Endothelial cell of umbilical vein (primary cell): ENCODE data around the gene TRAF3IP1. TPM values are rescaled to one million over a fixed set of nuclear protein-coding genes. Genes with fewer than 3 reads are reported as not detected.

Experiments used
- BruUV-seq: library from RNA; stranded (reverse); fragments of 400-500 nt; replicated peaks from 2 replicates; lab custom pipeline; 2021; lab: Mats Ljungman, UMichigan
- CTCF ChIA-PET: fragments of 300-600, 350-600 bp; sonication (Branson Sonifier 250); formaldehyde crosslinking; loops from one replicate; lab custom pipeline; 2021; ENCODE audit warnings: antibody characterized with exemption, inconsistent platforms; lab: Charles Lee
- POLR2A ChIA-PET: fragments of 300-600, 350-600 bp; sonication (Branson Sonifier 250); formaldehyde crosslinking; loops from one replicate; lab custom pipeline; 2021; ENCODE audit warnings: antibody characterized with exemption, inconsistent platforms; lab: Charles Lee
- DNase-seq: peaks from one replicate; pipeline ENCODE4 v3.0.0-alpha.2; 2011; ENCODE audit warnings: low read depth, low spot score
- FAIRE-seq: peaks from 2 replicates; lab custom pipeline; 2011; peaks lifted over from hg19 to GRCh38; lab: Jason Lieb, UNC
- H2AFZ ChIP-seq: 2 replicates; pipeline ENCODE4 v1.6.0; 2012; ENCODE audit warnings: low read depth, low read length, control low read depth, inconsistent platforms
- H3K27ac ChIP-seq: 2 replicates; pipeline ENCODE4 v1.5.1; 2011; ENCODE audit warnings: low read depth, mild to moderate bottlenecking, control low read depth, low read length, moderate library complexity; ENCODE audit not compliant: insufficient read depth
- H3K27me3 ChIP-seq, 2 experiments: 2 replicates each; pipeline versions ENCODE4 v1.6.0 to v1.6.1; 2011; ENCODE audit warnings: low read length in 2 of 2, mixed read lengths in 1 of 2; ENCODE audit not compliant: control insufficient read depth in 2 of 2, insufficient read depth in 2 of 2
- H3K36me3 ChIP-seq, 2 experiments: 2 replicates in 1 of 2; 3 replicates in 1 of 2; pipeline ENCODE4 v1.5.1; 2011; ENCODE audit warnings: low read length in 2 of 2, mild to moderate bottlenecking in 1 of 2, moderate library complexity in 1 of 2; ENCODE audit not compliant: control insufficient read depth in 2 of 2, insufficient read depth in 2 of 2; ENCODE audit errors: extremely low read depth in 1 of 2
- H3K4me1 ChIP-seq: 3 replicates; pipeline ENCODE4 v1.5.1; 2011; ENCODE audit warnings: mild to moderate bottlenecking, low read length; ENCODE audit not compliant: control insufficient read depth, insufficient read depth; ENCODE audit errors: extremely low read depth
- H3K4me2 ChIP-seq: 2 replicates; pipeline ENCODE4 v1.6.1; 2011; ENCODE audit warnings: low read length, control low read depth, mixed read lengths; ENCODE audit not compliant: insufficient read depth
- H3K4me3 ChIP-seq, 3 experiments: fragments of 200-600 bp in 1 of 3; sonication (generic), shearing (Covaris generic) in 1 of 3; replicated peaks in 1 of 3; 2 replicates each; pipeline ENCODE4 v1.5.1; 2011 to 2016; ENCODE audit warnings: control low read depth in 3 of 3, low read length in 3 of 3, mild to moderate bottlenecking in 2 of 3, inconsistent platforms in 1 of 3, low read depth in 1 of 3, moderate library complexity in 1 of 3; ENCODE audit not compliant: insufficient read depth in 1 of 3
- H3K79me2 ChIP-seq: 2 replicates; pipeline ENCODE4 v1.6.0; 2012; ENCODE audit warnings: low read length, inconsistent platforms; ENCODE audit not compliant: control insufficient read depth, insufficient read depth
- H3K9ac ChIP-seq: replicated peaks from 2 replicates; pipeline ENCODE3; 2011; ENCODE audit warnings: low read length, control low read depth; ENCODE audit not compliant: insufficient read depth; ENCODE audit errors: extremely low read depth
- H3K9me1 ChIP-seq: replicated peaks from 3 replicates; pipeline ENCODE4 v1.6.0; 2011; ENCODE audit warnings: mild to moderate bottlenecking, low read length; ENCODE audit not compliant: control insufficient read depth, insufficient read depth; ENCODE audit errors: extremely low read depth
- H3K9me3 ChIP-seq: replicated peaks from 2 replicates; pipeline ENCODE4 v1.5.1; 2012; ENCODE audit warnings: low read length, inconsistent platforms; ENCODE audit not compliant: control insufficient read depth, insufficient read depth
- H4K20me1 ChIP-seq: replicated peaks from 2 replicates; pipeline ENCODE3; 2011; ENCODE audit warnings: mild to moderate bottlenecking, low read length; ENCODE audit not compliant: control insufficient read depth, insufficient read depth; ENCODE audit errors: extremely low read depth
- EZH2 ChIP-seq: IDR thresholded peaks from 2 replicates; pipeline ENCODE4 v1.6.1; 2012; ENCODE audit warnings: borderline replicate concordance, low read depth, mild to moderate bottlenecking, moderate library complexity, low read length, inconsistent platforms; ENCODE audit not compliant: severe bottlenecking
- FOS ChIP-seq: IDR thresholded peaks from 2 replicates; pipeline ENCODE4 v1.6.1; 2011; ENCODE audit warnings: mild to moderate bottlenecking, low read length, moderate library complexity, borderline replicate concordance; ENCODE audit not compliant: insufficient read depth
- GATA2 ChIP-seq: IDR thresholded peaks from 2 replicates; pipeline ENCODE4 v1.7.0; 2011; ENCODE audit warnings: low read depth, mild to moderate bottlenecking, moderate library complexity, mixed read lengths, low read length; ENCODE audit not compliant: insufficient read length, insufficient read depth
- MYC ChIP-seq: IDR thresholded peaks from one replicate; pipeline ENCODE4 v1.6.1; 2011; ENCODE audit warnings: mild to moderate bottlenecking, low read depth, low read length
- POLR2A ChIP-seq: IDR thresholded peaks from 2 replicates; pipeline ENCODE4 v1.6.1; 2012; ENCODE audit warnings: low read depth, mild to moderate bottlenecking, control low read depth, low read length
- POLR2AphosphoS5 ChIP-seq: IDR thresholded peaks from 2 replicates; pipeline ENCODE4 v1.6.1; 2012; ENCODE audit warnings: low read depth, mild to moderate bottlenecking, control low read depth, low read length, moderate library complexity; ENCODE audit not compliant: insufficient read depth
- dilution Hi-C: fragments of 300-500 bp; cut with MboI; formaldehyde crosslinking; loops from one replicate; pipeline ENCODE4 v1.15.0; 2019; ENCODE audit warnings: low sequenced_read_pairs; ENCODE audit not compliant: extremely low pct_ligation_motif_present
- intact Hi-C: fragments of 100-400 bp; cut with micrococcal nuclease; formaldehyde crosslinking; loops from one replicate; pipeline ENCODE4 v1.10.0; 2022
- polyA plus RNA-seq, 4 experiments: library from polyadenylated mRNA; depleted of rRNA in 3 of 4; stranded (reverse) in 3 of 4; unstranded in 1 of 4; fragments of >200 nt; gene quantifications; 2 replicates each; pipeline versions ENCODE4 v1.2.1 to v1.2.3, GENCODE V29; 2011 to 2012; ENCODE audit warnings: missing spikeins in 1 of 4
- total RNA-seq: library from RNA; stranded (reverse); gene quantifications from 2 replicates; pipeline ENCODE4 v1.2.3, GENCODE V29; 2021
- TF ChIP-seq, protein P1 (sequence below), 2 donors: IDR thresholded peaks; 1 replicate in 1 of 2; 2 replicates in 1 of 2; pipeline ENCODE4 v1.5.1; 2011; ENCODE audit warnings: low read length in 2 of 2, mild to moderate bottlenecking in 2 of 2, moderate library complexity in 2 of 2, control low read depth in 1 of 2, inconsistent platforms in 1 of 2, low read depth in 1 of 2; ENCODE audit not compliant: insufficient read depth in 1 of 2; ENCODE audit errors: extremely low read depth in 1 of 2

TRAF3IP1 gene
- total and polyA plus RNA-seq, 2 donors (not counting 3 experiments of a cell fraction or from before 2014, with no cell fraction given), result 3.4 to 15.9 TPM

DNA sequence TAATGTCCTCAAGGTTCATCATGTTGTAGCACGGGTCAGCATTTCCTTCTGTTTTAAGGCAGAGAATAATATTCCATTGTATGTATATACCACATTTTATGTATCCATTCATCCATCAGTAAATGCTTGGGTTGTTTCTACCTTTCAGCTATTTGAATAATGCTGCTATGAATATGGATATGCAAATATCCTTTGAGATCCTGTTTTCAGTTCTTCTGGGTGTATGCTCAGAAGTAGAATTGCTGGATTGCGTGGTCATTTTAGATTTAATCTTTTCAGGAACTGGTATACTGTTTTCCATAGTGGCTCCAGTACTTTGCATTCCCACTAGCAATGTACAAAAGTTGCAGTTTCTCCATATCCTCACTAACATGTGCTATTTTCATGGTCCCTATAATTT lies 93.0 kb downstream of the TRAF3IP1 start:
- Histone ChIP-seq H3K27me3 (no peaks in the 10 kb centered on the region), H3K79me2 (no peaks in the 10 kb centered on the region), H3K9me1 (no peaks in the 10 kb centered on the region), H3K36me3 (no peaks in the 10 kb centered on the region), H3K4me2 (no peak overlapping the region), H3K9me3 (no peaks in the 10 kb centered on the region), H3K9ac (no peak overlapping the region), H2AFZ (no peak overlapping the region), H4K20me1 (no peaks in the 10 kb centered on the region), H3K4me1 (no peaks in the 10 kb centered on the region), H3K27ac (no peak overlapping the region), H3K4me3 (no peak overlapping the region)
- intact Hi-C loops, result no loop called here
- FAIRE-seq (no peak), DNase-seq (no peak)
- dilution Hi-C loops, result no loop called here
- no TSS peak for BruUV-seq
- ChIA-PET POLR2A (no interaction called here), CTCF (no interaction called here)
- TF ChIP-seq POLR2A, result no peak
- TF ChIP-seq FOS, result no peak
- TF ChIP-seq POLR2AphosphoS5, result no peak
- TF ChIP-seq MYC, result no peak
- no peak for TF ChIP-seq GATA2
- no peak for TF ChIP-seq EZH2
- TF ChIP-seq, protein P1, sequence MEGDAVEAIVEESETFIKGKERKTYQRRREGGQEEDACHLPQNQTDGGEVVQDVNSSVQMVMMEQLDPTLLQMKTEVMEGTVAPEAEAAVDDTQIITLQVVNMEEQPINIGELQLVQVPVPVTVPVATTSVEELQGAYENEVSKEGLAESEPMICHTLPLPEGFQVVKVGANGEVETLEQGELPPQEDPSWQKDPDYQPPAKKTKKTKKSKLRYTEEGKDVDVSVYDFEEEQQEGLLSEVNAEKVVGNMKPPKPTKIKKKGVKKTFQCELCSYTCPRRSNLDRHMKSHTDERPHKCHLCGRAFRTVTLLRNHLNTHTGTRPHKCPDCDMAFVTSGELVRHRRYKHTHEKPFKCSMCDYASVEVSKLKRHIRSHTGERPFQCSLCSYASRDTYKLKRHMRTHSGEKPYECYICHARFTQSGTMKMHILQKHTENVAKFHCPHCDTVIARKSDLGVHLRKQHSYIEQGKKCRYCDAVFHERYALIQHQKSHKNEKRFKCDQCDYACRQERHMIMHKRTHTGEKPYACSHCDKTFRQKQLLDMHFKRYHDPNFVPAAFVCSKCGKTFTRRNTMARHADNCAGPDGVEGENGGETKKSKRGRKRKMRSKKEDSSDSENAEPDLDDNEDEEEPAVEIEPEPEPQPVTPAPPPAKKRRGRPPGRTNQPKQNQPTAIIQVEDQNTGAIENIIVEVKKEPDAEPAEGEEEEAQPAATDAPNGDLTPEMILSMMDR (IDR thresholded peaks at IDR 0.05; ENCODE audit: extremely low read depth in 1 of 2, insufficient read depth in 1 of 2, low read depth in 1 of 2, low read length in 2 of 2), result no peak
